Frontal cortex (tissue), 4 donors: ENCODE results near the gene MUC20. TPM values are rescaled to one million over a fixed set of nuclear protein-coding genes. Genes with fewer than 3 reads are reported as not detected.
"Not testable (repeated sequence)": the region's sequence is repeated elsewhere in the genome, so short reads cannot be mapped to it uniquely, and the experiment has no call there.

Source experiments
- DNase-seq, 2 donors: peaks; one replicate each; pipeline ENCODE4 v3.0.0; 2012; ENCODE audit warnings: low spot score in 2 of 2
- FAIRE-seq: peaks from 2 replicates; lab custom pipeline; 2012; peaks lifted over from hg19 to GRCh38; lab: Jason Lieb, UNC
- total RNA-seq: library from RNA; depleted of rRNA; stranded (reverse); fragments of >200 nt; gene quantifications from one replicate; pipeline ENCODE4 v1.2.3, GENCODE V29; 2014
- donor health status: control.
- donor health status: control.
- donor health status: control.

The MUC20 gene
- total RNA-seq, 1 donor from 2014 or later, result 2.0 TPM

GRCh38 chr3:195763843-195764825, 43.4 kb downstream of the MUC20 start:
- peak in 1 of 2 donors; percentile 17 for DNase-seq
- no peak for FAIRE-seq

GRCh38 chr3:195764961-195765706, 44.4 kb downstream of the MUC20 start:
- DNase-seq (peak in 1 of 2 donors; percentile 10), FAIRE-seq (no peak)

GRCh38 chr3:195766671-195767070, 45.9 kb downstream of the MUC20 start:
- DNase-seq (peak in 1 of 2 donors; percentile 7), FAIRE-seq (no peak)

- no peak for FAIRE-seq
These were observed 47.0 kb downstream of the MUC20 start for GRCh38 chr3:195767792-195768191.

GRCh38 chr3:195768414-195768813, 47.6 kb downstream of the MUC20 start:
- FAIRE-seq (no peak), DNase-seq (no peak)

More at GRCh38 chr3:195767792-195768191, 47.0 kb downstream of the MUC20 start:
- DNase-seq, result no peak

GRCh38 chr3:195768831-195769303, 48.1 kb downstream of the MUC20 start:
- FAIRE-seq, result no peak
- no peak for DNase-seq

- DNase-seq, result no peak
- no peak for FAIRE-seq
These were observed 48.8 kb downstream of the MUC20 start for GRCh38 chr3:195769551-195769950.

- FAIRE-seq (no peak), DNase-seq (no peak)
These were observed 49.5 kb downstream of the MUC20 start for GRCh38 chr3:195770081-195770840.

GRCh38 chr3:195770841-195771645, 50.3 kb downstream of the MUC20 start:
- DNase-seq, FAIRE-seq: not testable (repeated sequence)

GRCh38 chr3:195771646-195772300, 51.0 kb downstream of the MUC20 start:
- no peak for FAIRE-seq
- DNase-seq, result no peak

GRCh38 chr3:195773956-195774537, 53.3 kb downstream of the MUC20 start:
- DNase-seq (no peak), FAIRE-seq (no peak)

- DNase-seq (no peak), FAIRE-seq (no peak)
These were observed 54.1 kb downstream of the MUC20 start for GRCh38 chr3:195774917-195775316.

GRCh38 chr3:195777975-195778374, 57.2 kb downstream of the MUC20 start:
- FAIRE-seq (no peak), DNase-seq (no peak)

GRCh38 chr3:195781236-195781635, 60.5 kb downstream of the MUC20 start:
- not testable (repeated sequence) for DNase-seq, FAIRE-seq
